SU-DHL-6 (cell line): Measurements from ENCODE around the gene FUT8.

Experiments used
- CTCF ChIP-seq: fragments of 200-600 bp; sonication (generic); IDR thresholded peaks from one replicate; pipeline ENCODE4 v1.5.1; 2017; ENCODE audit warnings: antibody characterized with exemption, mild to moderate bottlenecking, low read length, moderate library complexity; ENCODE audit not compliant: insufficient read depth, poor library complexity, severe bottlenecking
- EZH2phosphoT487 ChIP-seq: fragments of 200-600 bp; sonication (generic), shearing (Covaris generic); conservative IDR thresholded peaks from 2 replicates; pipeline ENCODE4 v1.6.1; 2018; ENCODE audit warnings: mild to moderate bottlenecking, antibody characterized with exemption, low read length, moderate library complexity, mixed read lengths

- TF ChIP-seq CTCF: no peak
- no peak for TF ChIP-seq EZH2phosphoT487
Measured at GRCh38 chr14:65433157-65433556, 20.6 kb downstream of the FUT8 start.
